WTC11 (cell line): ENCODE measurements around the gene ZNF763.

Source experiments
- ATF1 ChIP-seq: sonication (generic); formaldehyde crosslinking; IDR thresholded peaks from 2 replicates; pipeline ENCODE4 v1.8.1; 2023; ENCODE audit warnings: mild to moderate bottlenecking, moderate library complexity, missing genetic modification reagents
- ATF2 ChIP-seq: sonication (generic); formaldehyde crosslinking; IDR thresholded peaks from 2 replicates; pipeline ENCODE4 v1.8.1; 2022; ENCODE audit warnings: low read depth, missing genetic modification reagents, borderline replicate concordance
- E2F5 ChIP-seq: sonication (generic); formaldehyde crosslinking; IDR thresholded peaks from 2 replicates; pipeline ENCODE4 v1.8.1; 2022; ENCODE audit warnings: mild to moderate bottlenecking, moderate library complexity, missing genetic modification reagents
- ESRRA ChIP-seq: sonication (generic); formaldehyde crosslinking; IDR thresholded peaks from 2 replicates; pipeline ENCODE4 v1.8.1; 2022; ENCODE audit warnings: mild to moderate bottlenecking, missing genetic modification reagents, borderline replicate concordance
- NFYB ChIP-seq: sonication (generic); formaldehyde crosslinking; conservative IDR thresholded peaks from 2 replicates; pipeline ENCODE4 v1.8.0; 2022; ENCODE audit warnings: low read depth, missing genetic modification reagents
- SP1 ChIP-seq: sonication (generic); formaldehyde crosslinking; conservative IDR thresholded peaks from 2 replicates; pipeline ENCODE4 v1.8.1; 2022; ENCODE audit warnings: missing genetic modification reagents
- TF ChIP-seq, protein P1 (sequence below): sonication (generic); formaldehyde crosslinking; IDR thresholded peaks from 2 replicates; pipeline ENCODE4 v1.8.0; 2022; ENCODE audit warnings: mild to moderate bottlenecking, missing genetic modification reagents
- TF ChIP-seq, protein P2 (sequence below): fragments of 200-600 bp; IDR thresholded peaks from 2 replicates; pipeline ENCODE4 v1.8.0; 2022; ENCODE audit warnings: antibody characterized with exemption

DNA sequence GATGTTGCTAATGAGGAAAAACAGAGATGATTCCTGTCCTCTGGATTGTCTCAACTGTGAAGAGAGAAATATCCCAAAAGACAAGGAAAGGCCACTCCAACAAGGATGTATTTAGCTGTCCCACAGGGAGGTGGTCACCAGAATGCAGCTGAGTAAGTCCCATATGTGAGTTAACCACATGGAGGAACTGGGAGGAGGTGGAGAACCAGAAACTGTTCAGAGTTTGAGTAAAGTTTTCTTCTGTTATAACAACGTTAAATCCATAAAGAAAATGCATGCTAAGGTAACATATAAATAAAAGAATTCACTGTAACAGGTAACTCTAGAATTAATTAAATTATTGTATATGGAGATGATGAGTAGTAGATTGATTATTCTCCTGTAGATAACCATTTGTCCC is 5.3 kb downstream of the ZNF763 start:
- TF ChIP-seq, protein P1, sequence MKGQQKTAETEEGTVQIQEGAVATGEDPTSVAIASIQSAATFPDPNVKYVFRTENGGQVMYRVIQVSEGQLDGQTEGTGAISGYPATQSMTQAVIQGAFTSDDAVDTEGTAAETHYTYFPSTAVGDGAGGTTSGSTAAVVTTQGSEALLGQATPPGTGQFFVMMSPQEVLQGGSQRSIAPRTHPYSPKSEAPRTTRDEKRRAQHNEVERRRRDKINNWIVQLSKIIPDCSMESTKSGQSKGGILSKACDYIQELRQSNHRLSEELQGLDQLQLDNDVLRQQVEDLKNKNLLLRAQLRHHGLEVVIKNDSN (CRISPR knock-in tag): no peak
- TF ChIP-seq SP1 (CRISPR knock-in tag) (no peak), E2F5 (CRISPR knock-in tag) (no peak), NFYB (no peak), ATF1 (no peak), ESRRA (CRISPR knock-in tag) (no peak), ATF2 (CRISPR knock-in tag) (no peak)
- TF ChIP-seq, protein P2, sequence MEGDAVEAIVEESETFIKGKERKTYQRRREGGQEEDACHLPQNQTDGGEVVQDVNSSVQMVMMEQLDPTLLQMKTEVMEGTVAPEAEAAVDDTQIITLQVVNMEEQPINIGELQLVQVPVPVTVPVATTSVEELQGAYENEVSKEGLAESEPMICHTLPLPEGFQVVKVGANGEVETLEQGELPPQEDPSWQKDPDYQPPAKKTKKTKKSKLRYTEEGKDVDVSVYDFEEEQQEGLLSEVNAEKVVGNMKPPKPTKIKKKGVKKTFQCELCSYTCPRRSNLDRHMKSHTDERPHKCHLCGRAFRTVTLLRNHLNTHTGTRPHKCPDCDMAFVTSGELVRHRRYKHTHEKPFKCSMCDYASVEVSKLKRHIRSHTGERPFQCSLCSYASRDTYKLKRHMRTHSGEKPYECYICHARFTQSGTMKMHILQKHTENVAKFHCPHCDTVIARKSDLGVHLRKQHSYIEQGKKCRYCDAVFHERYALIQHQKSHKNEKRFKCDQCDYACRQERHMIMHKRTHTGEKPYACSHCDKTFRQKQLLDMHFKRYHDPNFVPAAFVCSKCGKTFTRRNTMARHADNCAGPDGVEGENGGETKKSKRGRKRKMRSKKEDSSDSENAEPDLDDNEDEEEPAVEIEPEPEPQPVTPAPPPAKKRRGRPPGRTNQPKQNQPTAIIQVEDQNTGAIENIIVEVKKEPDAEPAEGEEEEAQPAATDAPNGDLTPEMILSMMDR: no peak
